ENCODE measurements around the gene HECW1. TPM values are rescaled to one million over a fixed set of nuclear protein-coding genes. Genes with fewer than 3 reads are reported as not detected.

HECW1 gene
- total RNA-seq, 1 experiment from 2014 or later = 1.8 TPM

- H3K36me3 ChIP-seq (ENCODE audit: control insufficient read depth, insufficient read depth, low read length) = no peaks in the 10 kb centered on the region
- no peak for TF ChIP-seq CTCF (IDR thresholded peaks at IDR 0.05; ENCODE audit: insufficient read depth in 1 of 2, low read depth in 1 of 2, low read length in 1 of 2, severe bottlenecking in 1 of 2, unreplicated experiment in 1 of 2)
- no peak overlapping the region for H3K27ac Mint-ChIP-seq (ENCODE audit: unreplicated experiment)
- H3K36me3 Mint-ChIP-seq (ENCODE audit: insufficient read depth, unreplicated experiment) = no peaks in the 10 kb centered on the region
- H3K9me3 Mint-ChIP-seq (ENCODE audit: unreplicated experiment) = no peaks in the 10 kb centered on the region
- H3K27me3 ChIP-seq (replicated peaks; ENCODE audit: control insufficient read depth, insufficient read depth, low read length) = no peaks in the 10 kb centered on the region
- H3K27me3 Mint-ChIP-seq (ENCODE audit: insufficient read depth, unreplicated experiment) = no peaks in the 10 kb centered on the region
- BruUV-seq (replicated peaks) = no TSS peak
- no peaks in the 10 kb centered on the region for H3K9me3 ChIP-seq
- H3K4me3 ChIP-seq (ENCODE audit: low read depth, low read length) = no peak overlapping the region
- no peak for DNase-seq
- peaks cover 9% of the 10 kb centered on the region for H3K4me1 Mint-ChIP-seq (ENCODE audit: low read depth, unreplicated experiment)
- intact Hi-C loops (cut with micrococcal nuclease; ENCODE audit: unreplicated experiment) = loop anchor here (10.0 kb wide), 1 partner anchor 129 kb away; no protein-coding TSS in a partner anchor
- ChIA-PET CTCF (no interaction called here), POLR2A (no interaction called here)
- no peaks in the 10 kb centered on the region; the same call in 1 of the 2 replicates for H3K4me1 ChIP-seq
- H3K4me3 Mint-ChIP-seq (ENCODE audit: unreplicated experiment) = no peak overlapping the region
Observed at GRCh38 chr7:43433639-43434038, 321.2 kb downstream of the HECW1 start.

- no TSS peak for BruUV-seq (replicated peaks)
- POLR2A ChIA-PET = no interaction called here
- Mint-ChIP-seq H3K36me3 (ENCODE audit: insufficient read depth, unreplicated experiment) (no peaks in the 10 kb centered on the region), H3K27ac (ENCODE audit: unreplicated experiment) (no peak overlapping the region), H3K4me3 (ENCODE audit: unreplicated experiment) (no peak overlapping the region), H3K9me3 (ENCODE audit: unreplicated experiment) (no peaks in the 10 kb centered on the region), H3K27me3 (ENCODE audit: insufficient read depth, unreplicated experiment) (no peaks in the 10 kb centered on the region), H3K4me1 (ENCODE audit: low read depth, unreplicated experiment) (no peaks in the 10 kb centered on the region)
- Histone ChIP-seq H3K4me1 (no peaks in the 10 kb centered on the region), H3K9me3 (no peaks in the 10 kb centered on the region), H3K36me3 (ENCODE audit: control insufficient read depth, insufficient read depth, low read length) (no peaks in the 10 kb centered on the region), H3K4me3 (ENCODE audit: low read depth, low read length) (no peak overlapping the region), H3K27me3 (replicated peaks; ENCODE audit: control insufficient read depth, insufficient read depth, low read length) (no peaks in the 10 kb centered on the region)
- CTCF ChIA-PET = no interaction called here
- no peak for DNase-seq
- intact Hi-C loops (cut with micrococcal nuclease; ENCODE audit: unreplicated experiment) = loop anchor here (10.0 kb wide), 1 partner anchor 132 kb away; no protein-coding TSS in a partner anchor
- TF ChIP-seq CTCF (IDR thresholded peaks at IDR 0.05; ENCODE audit: insufficient read depth in 1 of 2, low read depth in 1 of 2, low read length in 1 of 2, severe bottlenecking in 1 of 2, unreplicated experiment in 1 of 2) = no peak
Observed at GRCh38 chr7:43437001-43437400, 324.6 kb downstream of the HECW1 start.

GRCh38 chr7:43438897-43439479, 326.5 kb downstream of the HECW1 start:
- intact Hi-C loops (cut with micrococcal nuclease; ENCODE audit: unreplicated experiment) = loop anchor here (10.0 kb wide), 1 partner anchor 134 kb away; no protein-coding TSS in a partner anchor
- ChIA-PET POLR2A (no interaction called here), CTCF (interaction anchor here (0.5 to 1.8 kb wide), 7 partner anchors 13 to 498 kb away, joined by 3 to 8 read pairs (median 6); partner anchors contain the start of gene STK17A)
- TF ChIP-seq CTCF (IDR thresholded peaks at IDR 0.05; ENCODE audit: insufficient read depth in 1 of 2, low read depth in 1 of 2, low read length in 1 of 2, severe bottlenecking in 1 of 2, unreplicated experiment in 1 of 2) = no peak
- Mint-ChIP-seq H3K27me3 (ENCODE audit: insufficient read depth, unreplicated experiment) (no peaks in the 10 kb centered on the region), H3K27ac (ENCODE audit: unreplicated experiment) (no peak overlapping the region), H3K4me3 (ENCODE audit: unreplicated experiment) (no peak overlapping the region), H3K9me3 (ENCODE audit: unreplicated experiment) (no peaks in the 10 kb centered on the region), H3K4me1 (ENCODE audit: low read depth, unreplicated experiment) (no peaks in the 10 kb centered on the region), H3K36me3 (ENCODE audit: insufficient read depth, unreplicated experiment) (no peaks in the 10 kb centered on the region)
- no peak for DNase-seq
- Histone ChIP-seq H3K4me3 (ENCODE audit: low read depth, low read length) (no peak overlapping the region), H3K36me3 (ENCODE audit: control insufficient read depth, insufficient read depth, low read length) (no peaks in the 10 kb centered on the region), H3K4me1 (no peaks in the 10 kb centered on the region), H3K27me3 (replicated peaks; ENCODE audit: control insufficient read depth, insufficient read depth, low read length) (no peaks in the 10 kb centered on the region; the same call in 1 of the 2 replicates), H3K9me3 (no peaks in the 10 kb centered on the region)
- no TSS peak for BruUV-seq (replicated peaks)
